Measurements from ENCODE around the gene RELA.

The RELA gene

DNA sequence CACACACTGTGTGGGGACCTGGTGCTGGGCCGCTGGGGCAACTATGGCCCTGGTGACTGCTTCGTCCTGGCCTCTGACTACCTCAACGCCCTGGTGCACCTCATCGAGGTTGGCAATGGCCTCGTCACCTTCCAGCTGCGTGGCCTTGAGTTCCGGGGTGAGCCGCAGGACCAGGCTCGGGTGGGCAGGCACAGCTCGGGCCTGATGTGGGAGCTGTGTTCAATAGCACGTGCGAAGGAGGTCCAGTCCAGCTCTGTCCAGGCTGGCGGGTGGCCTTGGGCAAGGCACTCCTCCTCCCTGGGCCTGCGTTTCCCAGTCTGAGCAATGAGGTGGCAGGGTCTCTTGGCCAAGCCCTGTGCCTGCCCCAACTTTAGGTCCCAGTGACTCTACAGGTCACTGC is 33.1 kb downstream of the RELA start:
- no peak for DNase-seq

DNA sequence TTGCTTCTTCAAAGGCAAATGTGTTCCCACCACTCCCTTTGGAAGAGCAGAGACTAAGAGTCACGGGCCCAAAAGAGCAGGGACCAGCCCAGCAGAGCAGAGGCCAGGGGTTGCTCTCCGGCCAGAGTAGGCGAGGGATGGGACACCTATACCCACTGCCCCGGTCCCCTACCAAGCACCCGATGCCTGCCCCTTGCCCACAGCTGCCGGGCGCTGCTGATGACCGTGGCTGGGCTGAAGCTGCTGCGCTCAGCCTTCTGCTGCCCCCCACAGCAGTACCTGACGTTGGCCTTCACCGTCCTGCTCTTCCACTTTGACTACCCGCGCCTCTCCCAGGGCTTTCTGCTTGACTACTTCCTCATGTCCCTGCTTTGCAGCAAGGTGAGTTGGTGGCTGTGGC is 35.5 kb downstream of the RELA start:
- DNase-seq: no peak

DNA sequence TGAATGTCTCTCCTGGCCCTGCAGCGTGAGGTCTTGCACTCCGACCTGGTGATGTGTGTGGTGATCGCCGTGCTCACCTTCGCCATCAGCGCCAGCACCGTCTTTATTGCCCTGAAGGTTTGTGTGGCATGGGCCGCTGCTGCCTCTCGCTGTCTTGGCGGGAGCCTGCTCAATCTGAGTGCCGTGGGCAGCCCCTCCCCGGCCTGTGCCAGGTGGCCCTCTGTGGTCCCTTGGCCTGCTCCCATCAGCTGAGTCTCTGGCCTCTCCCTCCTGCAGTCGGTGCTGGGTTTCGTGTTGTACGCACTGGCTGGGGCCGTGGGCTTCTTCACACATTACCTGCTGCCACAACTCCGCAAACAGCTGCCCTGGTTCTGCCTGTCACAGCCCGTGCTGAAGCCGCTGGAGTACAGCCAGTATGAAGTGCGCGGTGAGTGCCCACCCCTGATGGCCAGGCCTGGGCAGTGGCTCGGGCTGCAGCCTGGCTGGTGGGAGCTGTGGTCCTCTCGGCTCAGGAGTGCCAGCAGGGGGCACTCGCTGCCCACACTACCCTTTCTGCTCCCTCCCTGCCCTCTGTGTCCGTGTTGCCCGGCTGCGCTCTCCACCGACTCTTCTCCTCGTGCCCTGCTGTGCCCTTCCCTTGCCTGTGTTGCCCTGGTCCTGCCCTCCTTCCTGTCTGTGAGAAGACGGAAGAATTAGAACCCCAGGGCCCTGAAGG is 36.9 kb downstream of the RELA start:
- no peak for DNase-seq

DNA sequence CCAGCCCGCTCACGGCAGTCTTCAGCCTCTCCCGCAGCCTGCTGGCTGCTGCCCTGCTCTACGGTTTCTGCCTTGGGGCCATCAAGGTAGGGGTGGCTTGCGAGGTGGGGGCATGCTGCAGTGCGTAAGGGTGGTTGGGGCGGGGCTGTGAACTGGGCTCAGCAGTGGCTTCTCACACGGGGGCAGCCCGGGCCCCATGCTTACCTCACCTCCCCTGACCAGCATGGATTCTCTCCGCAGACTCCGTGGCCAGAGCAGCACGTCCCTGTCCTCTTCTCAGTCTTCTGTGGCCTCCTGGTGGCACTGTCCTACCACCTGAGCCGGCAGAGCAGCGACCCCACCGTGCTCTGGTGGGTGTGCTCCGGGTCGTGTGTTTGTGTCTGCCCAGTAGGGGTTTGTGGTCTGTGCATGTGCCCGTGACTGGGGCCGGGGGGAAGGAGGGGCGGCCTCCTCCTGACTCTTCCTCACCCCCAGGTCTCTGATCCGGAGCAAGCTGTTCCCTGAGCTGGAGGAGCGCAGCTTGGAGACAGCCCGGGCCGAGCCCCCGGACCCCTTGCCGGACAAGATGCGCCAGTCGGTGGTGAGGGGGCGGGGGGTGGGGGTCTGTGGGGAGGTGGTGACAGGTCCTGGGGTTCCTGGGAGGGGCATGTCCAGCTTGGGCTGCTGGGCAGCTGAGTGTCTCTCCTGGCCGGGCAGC is 37.6 kb downstream of the RELA start:
- DNase-seq: no peak

DNA sequence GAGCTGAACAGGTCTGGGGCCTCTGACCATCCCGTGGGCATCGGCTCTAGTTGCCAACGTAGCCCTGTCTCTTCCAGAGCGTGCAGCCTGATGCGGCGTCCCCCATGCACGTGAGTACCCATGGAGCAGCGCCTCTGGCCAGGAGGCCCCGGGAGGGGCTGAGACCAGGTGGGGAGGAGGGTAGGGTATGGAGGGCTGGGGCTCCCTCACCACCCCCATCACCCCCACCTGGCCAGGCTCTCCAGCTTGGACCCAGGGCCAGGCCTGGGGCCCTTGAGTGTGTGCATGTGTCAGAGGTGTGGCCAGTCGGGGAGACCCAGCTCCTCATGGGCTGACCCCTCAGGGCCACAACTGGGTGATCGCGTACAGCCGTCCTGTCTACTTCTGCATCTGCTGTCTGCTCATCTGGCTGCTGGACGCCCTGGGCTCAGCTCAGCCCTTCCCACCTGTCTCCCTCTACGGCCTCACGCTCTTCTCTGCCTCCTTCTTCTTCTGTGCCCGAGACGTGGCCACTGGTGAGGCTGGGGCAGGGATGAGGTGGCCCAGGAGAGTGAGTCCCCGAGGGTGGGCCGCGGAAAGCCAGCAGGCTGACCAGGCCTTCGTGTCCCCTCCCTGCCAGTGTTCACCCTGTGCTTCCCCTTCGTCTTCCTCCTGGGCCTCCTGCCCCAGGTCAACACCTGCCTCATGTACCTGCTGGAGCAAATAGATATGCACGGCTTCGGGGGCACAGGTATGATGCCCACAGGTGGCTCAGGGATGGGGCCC is 38.7 kb downstream of the RELA start:
- no peak for DNase-seq

DNA sequence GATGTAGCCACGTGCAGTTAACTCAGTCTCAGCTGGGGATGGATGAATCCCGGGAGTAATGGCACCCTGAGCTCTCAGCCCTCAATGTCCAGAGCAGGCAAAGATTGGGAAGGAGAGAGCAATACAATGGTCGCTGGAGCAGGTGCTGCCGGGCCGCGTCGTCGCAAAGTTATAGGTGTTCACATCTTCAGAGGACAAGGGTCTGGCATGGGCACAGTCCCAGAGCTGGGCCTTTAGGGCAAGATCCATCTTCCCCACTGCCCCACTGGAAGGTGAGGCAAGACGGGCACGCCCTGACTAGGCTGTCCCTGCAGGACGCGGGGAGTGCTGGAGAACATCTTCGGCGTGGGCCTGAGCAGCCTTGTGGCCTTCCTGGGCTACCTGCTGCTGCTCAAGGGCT is 39.5 kb downstream of the RELA start:
- DNase-seq: no peak

DNA sequence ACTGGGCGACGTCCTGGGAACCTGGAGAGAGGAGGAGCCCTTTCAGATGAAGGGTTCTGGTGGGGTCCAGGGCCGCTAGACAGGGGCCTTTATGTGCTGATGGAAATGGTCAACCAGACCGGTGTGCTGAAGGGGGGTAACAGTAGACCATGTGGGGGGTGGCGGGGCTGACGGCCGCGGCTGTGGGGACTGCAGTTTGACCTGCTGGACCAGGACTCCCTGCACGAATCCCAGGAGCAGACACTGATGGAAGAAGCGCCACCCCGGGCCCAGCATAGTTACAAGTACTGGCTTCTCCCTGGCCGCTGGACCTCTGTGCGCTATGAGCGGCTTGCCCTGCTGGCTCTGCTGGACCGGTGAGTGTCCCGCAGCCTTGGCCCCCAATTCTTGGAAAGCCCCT is 40.7 kb downstream of the RELA start:
- DNase-seq: no peak

DNA sequence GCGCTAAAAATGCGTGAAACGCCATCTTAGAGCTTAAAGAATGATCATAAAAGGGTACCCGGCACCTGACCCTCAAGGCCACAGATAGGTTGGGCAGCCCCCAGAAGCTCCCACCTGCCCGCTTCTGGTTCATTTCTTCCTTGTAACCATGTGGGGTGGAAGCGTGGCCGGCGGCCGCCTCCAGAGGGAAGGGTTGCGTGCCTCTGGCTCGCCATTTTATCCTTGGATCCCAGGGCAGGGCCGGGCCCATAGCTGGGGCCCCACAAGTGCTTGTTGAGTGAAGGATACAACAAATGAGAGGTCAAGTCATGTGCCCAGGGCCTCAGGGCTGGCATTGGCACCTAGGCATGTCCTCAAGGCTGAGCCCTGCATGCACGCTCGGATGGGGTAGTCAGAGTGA is 41.3 kb downstream of the RELA start:
- DNase-seq: no peak

DNA sequence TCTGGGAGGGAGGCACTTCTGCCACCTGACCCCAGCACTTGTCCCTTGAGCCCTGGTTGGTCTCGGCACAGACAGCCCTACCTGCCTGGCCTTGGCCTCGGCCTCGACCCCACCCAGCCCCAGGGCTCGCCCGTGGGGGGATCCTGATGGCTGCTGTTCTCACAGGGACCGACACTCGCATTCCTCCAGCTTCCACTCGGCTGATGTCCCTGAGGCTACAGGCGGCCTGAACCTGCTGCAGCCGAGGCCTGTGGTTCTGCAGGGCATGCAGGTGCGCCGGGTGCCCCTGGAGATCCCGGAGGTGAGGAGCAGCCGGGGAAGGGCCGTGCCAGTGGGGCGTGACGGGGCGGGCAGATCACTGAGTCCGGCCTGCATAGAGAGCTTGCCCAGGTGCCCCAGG is 42.0 kb downstream of the RELA start:
- no peak for DNase-seq

DNA sequence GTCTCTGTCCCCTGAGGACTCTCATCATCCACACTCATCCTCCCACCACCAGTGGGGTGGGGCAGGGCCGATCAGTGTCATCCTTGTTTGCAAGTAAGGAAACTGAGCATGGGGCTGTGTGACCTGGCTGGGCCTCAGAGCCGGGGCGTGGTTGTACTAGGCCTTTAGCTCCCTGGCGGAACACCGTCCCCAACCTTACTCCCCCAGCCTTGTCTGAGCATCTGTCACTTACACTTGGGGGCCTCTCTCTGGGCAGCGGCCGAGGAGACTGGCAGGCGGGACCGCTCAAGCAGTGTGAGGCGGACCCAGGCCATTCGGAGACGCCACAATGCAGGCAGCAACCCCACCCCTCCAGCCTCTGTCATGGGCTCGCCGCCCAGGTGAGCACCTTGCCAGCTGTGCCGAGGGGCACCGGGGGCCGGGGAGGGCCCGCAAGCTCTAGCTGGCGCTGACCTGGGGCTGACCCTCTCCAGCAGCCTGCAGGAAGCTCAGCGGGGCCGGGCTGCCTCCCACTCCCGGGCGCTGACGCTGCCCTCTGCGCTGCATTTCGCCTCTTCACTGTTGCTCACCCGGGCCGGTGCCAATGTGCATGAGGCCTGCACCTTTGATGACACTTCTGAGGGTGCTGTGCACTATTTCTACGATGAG is 43.3 kb downstream of the RELA start:
- DNase-seq: no peak

DNA sequence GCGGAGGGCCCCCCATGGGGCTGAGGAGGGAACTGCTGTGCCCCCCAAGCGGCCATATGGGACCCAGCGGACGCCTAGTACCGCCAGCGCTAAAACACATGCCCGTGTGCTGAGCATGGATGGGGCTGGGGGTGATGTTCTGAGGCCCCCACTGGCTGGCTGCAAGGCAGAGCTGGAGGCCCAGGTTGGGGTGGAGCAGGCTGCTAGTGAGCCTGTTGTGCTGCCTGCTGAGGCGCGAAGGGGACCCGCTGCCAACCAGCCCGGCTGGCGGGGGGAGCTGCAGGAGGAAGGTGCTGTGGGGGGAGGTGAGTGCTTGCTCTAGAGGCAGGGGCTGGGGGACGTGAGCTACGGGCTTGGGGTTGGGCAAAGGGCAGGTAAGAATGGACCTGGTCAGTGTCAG is 44.0 kb downstream of the RELA start:
- DNase-seq: no peak

DNA sequence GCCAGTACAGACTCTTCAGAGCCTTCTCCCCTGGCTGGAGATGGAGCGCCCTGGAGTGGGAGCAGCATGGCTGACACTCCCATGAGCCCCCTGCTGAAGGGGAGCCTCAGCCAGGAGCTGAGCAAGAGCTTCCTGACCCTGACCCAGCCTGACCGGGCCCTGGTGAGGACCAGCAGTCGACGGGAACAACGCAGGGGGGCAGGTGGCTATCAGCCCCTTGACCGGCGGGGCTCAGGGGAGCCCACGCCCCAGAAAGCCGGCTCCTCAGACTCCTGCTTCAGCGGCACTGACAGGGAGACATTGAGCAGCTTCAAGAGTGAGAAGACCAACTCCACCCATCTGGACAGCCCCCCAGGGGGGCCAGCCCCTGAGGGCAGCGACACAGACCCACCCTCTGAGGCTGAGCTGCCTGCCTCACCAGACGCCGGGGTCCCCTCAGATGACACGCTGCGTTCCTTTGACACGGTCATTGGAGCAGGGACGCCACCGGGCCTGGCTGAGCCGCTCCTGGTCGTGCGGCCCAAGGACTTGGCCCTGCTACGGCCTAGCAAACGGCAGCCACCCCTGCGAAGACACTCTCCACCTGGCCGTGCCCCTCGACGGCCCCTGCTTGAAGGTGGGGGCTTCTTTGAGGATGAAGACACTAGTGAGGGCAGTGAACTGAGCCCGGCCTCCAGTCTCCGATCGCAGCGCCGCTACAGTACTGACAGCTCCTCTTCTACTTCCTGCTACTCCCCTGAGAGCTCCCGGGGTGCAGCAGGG is 44.5 kb downstream of the RELA start:
- DNase-seq: no peak

DNA sequence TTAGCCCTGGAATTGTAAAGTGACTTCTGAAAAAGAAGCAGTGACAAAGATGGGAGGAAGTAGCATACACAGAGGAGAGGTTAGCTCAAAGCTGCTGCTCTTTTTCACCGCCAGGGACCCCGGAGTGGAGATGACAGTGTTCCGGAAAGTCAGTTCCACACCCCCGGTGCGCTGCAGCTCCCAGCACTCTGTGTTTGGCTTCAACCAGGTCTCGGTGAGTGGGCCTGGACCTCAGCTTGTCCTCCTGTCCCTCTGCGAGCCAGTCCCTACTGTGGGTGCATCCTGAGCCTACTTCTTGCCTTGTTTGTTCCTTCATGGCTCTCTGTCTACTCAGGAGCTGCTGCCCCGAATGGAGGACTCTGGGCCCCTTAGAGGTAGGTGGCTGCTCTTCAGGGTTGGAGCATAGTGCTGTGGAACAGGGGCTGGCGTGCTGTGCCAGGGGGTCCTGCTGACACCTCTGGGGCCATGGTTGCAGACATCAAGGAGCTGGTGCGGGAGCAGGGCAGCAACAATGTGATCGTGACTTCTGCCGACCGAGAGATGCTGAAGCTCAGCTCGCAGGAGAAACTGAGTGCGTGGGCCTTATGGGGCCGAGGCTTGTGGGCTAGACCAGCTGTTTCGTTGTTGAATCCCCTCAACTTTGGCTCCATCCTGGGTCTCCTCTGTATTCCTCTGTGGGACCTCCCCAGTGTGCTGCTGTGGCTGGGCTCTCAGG is 45.4 kb downstream of the RELA start:
- no peak for DNase-seq

DNA sequence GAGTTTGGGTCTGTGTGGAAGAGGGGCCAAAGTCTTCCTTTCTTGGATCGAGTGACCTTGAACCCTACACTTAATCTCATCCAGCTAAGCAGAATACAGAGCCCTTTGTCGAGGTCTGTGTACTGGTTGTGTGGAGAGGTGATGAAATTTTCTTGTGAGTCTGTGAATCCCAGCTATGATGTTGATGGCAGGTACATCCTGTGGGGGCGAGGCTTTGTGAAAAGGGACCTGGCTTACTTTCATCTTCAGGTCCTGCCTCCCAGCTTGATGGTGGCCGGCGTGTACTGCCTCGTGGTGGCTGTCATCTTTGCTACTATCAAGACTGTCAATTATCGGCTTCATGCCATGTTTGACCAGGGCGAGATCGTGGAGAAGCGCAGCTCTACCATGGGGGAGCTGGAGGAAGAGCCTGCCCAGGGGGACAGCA is 46.1 kb downstream of the RELA start:
- DNase-seq: no peak

DNA sequence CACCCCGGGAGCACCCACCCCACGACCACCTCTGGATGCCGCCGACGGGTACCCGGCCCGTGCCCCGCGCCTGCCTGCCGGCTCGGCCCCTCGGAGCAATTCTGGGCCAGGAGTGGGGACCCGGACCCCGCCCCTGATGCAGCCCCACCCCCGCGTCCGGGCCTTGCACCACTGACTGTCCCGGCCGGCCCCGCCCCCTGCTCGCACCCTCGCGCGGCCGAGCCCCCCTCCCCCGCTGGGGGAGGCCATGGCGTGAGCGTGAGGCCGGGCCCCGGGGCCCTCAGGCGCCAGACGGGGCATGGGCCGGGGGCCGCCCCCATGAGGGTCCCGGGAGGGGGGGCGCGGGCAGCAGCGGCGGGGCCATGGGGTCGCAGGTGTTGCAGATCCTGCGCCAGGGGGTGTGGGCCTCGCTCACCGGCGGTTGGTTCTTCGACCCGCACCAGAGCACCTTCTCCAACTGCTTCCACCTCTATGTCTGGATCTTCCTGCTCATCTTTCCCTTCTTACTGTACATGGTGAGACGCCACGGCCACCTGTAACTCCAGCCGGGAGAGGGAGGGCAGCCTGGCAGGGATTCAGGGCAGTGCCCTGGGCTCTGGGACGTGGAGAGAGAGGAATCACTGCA is 46.7 kb downstream of the RELA start:
- no peak for DNase-seq

DNA sequence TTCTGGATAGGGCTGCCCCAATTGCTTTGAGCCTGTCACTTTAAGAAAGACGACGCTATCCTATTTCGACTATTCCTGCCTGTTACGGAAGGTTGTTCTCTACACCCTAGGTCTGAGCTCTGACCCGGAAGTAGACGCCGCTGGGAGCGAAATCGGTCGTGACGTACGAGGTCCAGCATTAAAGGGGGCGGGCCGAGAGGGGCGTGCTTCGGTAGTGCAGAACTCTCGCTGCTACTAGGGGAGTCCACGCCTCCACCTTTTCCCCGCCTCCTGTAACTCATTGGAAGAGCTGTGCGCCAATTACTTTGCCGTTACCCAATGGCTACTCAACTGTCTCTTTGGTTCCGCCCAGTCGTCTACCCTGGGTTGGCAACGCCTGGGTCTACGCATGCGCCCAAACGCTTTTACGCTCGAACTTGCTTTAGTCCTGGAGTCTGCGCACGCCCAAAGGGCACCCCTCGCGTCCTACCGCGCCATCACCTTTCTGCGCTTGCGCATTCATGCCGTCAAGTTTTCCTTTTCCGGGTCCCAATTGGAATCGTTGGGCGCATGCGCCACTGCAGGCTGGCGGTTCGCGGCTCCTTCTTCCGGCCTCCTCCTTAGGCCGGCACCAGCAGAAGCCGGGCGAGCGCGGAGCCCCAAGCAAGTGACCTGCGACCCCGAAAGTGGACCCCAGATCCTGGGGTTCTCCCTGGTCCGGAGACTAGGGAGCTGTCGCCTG is 47.3 kb downstream of the RELA start, which contains the start of gene PCNX3:
TSS of gene PCNX3 (plus strand) at position 548 of the 721 bp plus-strand sequence. CDS start 536 bp downstream, outside the sequence.
- peak; percentile 100 for DNase-seq

DNA sequence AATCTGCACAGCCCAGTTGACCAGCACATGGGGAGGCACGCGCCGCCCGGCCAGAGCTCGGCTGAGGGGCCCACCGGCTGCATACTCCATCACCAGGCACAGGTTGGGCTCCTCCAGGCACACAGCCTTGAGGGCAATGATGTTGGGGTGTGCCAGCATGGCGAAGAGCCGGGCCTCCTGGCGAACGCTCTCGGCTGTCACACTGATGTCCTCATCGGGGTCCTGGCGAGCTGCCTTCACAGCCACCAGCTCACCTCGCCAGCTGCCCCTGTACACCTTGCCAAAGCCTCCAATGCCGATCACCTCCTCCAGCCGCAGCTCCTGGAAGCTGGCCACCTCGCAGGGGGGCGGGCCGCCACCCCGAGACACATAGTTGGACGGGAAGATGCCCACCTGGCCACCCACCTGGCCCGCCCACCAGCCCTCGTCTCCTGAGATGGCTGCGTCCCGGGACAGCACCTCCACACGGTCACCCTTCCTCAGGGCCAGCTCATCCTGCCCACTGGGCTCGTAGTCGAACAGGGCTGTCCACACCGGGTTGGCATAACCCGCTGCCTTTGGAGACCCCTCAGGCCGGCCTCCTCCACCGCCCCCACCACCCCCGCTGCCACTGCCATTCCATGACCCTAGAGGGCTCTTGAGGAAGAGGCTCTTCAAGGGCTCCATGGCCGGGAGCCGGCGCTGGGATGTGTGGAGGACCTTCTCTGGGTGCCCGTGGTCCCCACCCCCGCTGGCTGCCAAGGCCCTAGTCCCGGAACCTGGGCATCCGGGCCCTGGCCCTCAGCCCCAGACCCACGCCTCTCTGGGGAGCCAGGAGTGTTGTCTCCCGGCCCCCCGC is 49.4 kb downstream of the RELA start:
- DNase-seq: no peak

DNA sequence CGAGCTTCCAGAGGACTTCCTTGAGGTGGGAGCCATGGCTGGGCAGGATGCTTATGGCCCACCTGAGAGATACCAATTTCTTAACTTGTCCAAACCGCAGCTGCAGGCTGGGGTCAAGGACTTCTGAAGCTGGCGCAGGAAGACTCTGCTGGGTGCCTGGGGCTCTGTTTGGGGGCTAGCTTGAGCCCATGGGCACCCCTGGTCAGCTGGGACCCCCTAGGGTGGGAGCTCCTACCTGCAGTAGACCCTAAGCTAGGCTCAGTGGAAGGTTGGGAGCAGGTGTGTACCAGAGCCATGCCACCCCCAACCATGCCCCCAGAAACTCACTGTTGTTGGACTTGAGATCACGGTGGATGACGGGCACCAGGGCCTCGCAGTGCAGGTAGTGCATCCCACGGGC is 50.0 kb downstream of the RELA start:
- no peak for DNase-seq

DNA sequence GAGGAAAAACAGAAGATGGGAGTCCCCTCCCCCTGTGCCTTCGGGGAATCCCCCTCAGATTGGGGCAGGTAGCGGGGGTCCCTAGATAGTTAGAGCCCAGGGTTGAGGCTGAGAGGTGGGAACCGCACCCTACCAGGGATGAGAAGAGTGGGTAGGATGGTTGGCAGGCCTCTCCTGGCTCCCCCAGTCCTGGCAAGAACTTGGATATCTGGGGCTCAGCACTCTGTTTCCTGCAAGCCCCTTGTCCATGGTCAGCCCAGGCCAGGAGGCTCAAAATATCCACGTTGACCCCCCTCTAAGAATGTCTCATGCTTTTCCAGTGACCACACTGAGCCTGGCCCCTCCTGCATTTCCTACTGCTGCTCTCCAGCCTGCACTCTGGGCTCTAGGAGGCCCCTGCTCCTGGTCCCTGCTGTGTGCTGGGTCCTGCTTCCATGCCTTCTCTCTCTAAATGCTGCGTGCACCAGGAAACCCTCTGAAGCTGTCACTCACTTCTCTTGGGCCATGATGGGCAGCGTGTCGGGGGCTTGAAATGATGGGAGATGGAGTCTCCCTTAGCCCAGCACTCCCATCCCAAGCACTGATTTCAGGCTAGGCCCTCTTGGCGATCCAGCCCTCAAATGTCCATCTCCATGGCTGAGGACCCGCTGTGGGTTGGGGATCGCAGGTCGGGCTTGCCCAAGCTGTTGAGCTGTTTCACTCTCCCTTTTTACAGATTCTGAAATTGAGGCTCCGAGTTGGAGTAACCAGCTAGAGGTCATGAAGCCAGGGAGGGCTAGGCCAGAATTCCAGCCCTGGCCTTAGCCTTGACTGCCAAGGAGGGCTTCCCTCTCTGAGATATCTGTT is 50.7 kb downstream of the RELA start:
- no peak for DNase-seq

Measured in DMS 273 treated with DMSO at 0.1 percent for 48 hours (cell line).